ENCODE results near the gene ARFIP1.

DNA sequence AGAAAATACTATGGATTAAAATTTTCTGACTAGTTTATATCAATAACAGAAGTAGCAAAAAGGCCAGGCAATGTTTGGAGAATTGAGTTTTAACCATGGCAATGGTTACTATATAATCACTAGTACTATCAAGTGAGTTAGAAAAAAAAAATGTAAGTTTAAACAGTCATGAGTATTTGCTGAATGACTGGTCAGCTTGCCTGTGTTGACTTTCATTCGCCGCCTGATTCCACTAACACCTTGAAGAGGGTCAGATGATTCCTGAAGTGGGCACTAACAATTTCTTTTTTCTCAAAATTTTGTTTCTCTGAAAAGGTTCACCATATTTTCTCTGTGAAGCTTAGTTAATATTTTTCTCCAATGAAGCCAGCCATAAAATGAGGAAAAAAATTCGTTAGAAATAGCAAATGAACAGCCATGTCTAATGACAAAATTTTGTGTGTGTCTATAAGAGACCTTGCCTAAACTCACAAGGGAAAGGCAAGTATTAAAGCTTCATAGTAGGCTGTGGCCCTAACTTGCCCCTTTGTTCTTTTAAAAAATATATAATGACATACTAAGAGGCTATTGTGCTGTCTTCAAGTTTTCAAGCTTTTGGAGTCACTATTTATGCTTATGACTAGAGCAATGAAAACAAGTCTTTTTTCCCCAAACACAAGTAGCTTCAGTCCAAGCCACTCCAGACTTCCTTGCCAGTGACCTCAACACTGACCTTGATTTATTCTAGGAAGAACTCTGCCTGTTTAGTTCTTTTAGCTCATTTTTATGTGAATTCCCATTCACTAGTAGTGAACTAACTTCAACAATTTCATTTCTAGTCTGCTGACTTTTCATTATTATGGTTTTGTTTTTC is 138.0 kb downstream of the ARFIP1 start:
- TF ChIP-seq ZNF274 (IDR thresholded peaks at IDR 0.05; ENCODE audit: low read depth, low read length) = no peak
- no peak for TF ChIP-seq YY1 (IDR thresholded peaks at IDR 0.05; ENCODE audit: insufficient read depth, insufficient read length)
- no peak for TF ChIP-seq SUZ12 (IDR thresholded peaks at IDR 0.05; ENCODE audit: extremely low read depth, insufficient read depth, insufficient read length)
